GM19468 (cell line): Measurements from ENCODE around the gene CLUH.

Source experiments
- ATAC-seq: cut with Tn5 transposase; IDR thresholded peaks from one replicate; pipeline ENCODE4 v1.9.1; 2021; ENCODE audit warnings: mild to moderate bottlenecking, moderate library complexity, moderate number of reproducible peaks; ENCODE audit not compliant: unreplicated experiment; ENCODE audit errors: extremely low read depth

CLUH gene

GRCh38 chr17:2647957-2648356 is 63.6 kb downstream of the CLUH start:
- no peak for ATAC-seq

GRCh38 chr17:2644971-2645370 is 66.6 kb downstream of the CLUH start:
- ATAC-seq = no peak
